Left ventricle myocardium inferior (tissue), 1 donor: ENCODE measurements around the gene TMEM125. TPM values are rescaled to one million over a fixed set of nuclear protein-coding genes. Genes with fewer than 3 reads are reported as not detected.
A peak's percentile ranks its signal among the peaks of the same experiment; 100 is the strongest.

ENCODE experiments used
- DNase-seq: peaks from one replicate; pipeline ENCODE4 v3.0.0-alpha.2; 2020
- H3K27ac ChIP-seq: fragments of 200-600 bp; replicated peaks from 2 replicates; pipeline ENCODE4 v1.8.0; 2021
- H3K27me3 ChIP-seq: fragments of 200-600 bp; 2 replicates; pipeline ENCODE4 v1.8.0; 2021; ENCODE audit warnings: low read depth
- H3K36me3 ChIP-seq: fragments of 200-600 bp; 2 replicates; pipeline ENCODE4 v1.8.0; 2021
- H3K4me1 ChIP-seq: fragments of 200-600 bp; 2 replicates; pipeline ENCODE4 v1.8.0; 2021
- H3K4me3 ChIP-seq: fragments of 200-600 bp; 2 replicates; pipeline ENCODE4 v1.8.0; 2021; ENCODE audit warnings: mild to moderate bottlenecking, moderate library complexity
- H3K9me3 ChIP-seq: fragments of 200-600 bp; replicated peaks from 2 replicates; pipeline ENCODE4 v1.8.0; 2021
- intact Hi-C: fragments of 100-400 bp; cut with micrococcal nuclease; formaldehyde crosslinking; loops from one replicate; pipeline ENCODE4 v1.11.0; 2022
- total RNA-seq: library from RNA; stranded (reverse); fragmentation: NEBNext Ultra II Directional; extraction: Animal tissue kit (Norgen Biotek cat#: 25700); gene quantifications from one replicate; pipeline ENCODE4 v1.2.1, GENCODE V29; 2021
- TF ChIP-seq, protein P1 (sequence below): fragments of 200-600 bp; IDR thresholded peaks from 2 replicates; pipeline ENCODE4 v1.8.0; 2021; ENCODE audit warnings: antibody characterized with exemption, mild to moderate bottlenecking, borderline replicate concordance
- donor health status: DM: no; HTN: yes; CAD: no; lungs with severe emphysema.

TMEM125 gene
- total RNA-seq, 1 donor from 2014 or later = not detected

- H3K9me3 ChIP-seq = no peaks in the 10 kb centered on the region
- peak; percentile 74 for DNase-seq
- H3K27me3 ChIP-seq = no peaks in the 10 kb centered on the region
- no peaks in the 10 kb centered on the region for H3K36me3 ChIP-seq
- H3K27ac ChIP-seq = peak overlapping the region; percentile 64
- H3K4me1 ChIP-seq = peaks cover 65% of the 10 kb centered on the region
- TF ChIP-seq, protein P1, sequence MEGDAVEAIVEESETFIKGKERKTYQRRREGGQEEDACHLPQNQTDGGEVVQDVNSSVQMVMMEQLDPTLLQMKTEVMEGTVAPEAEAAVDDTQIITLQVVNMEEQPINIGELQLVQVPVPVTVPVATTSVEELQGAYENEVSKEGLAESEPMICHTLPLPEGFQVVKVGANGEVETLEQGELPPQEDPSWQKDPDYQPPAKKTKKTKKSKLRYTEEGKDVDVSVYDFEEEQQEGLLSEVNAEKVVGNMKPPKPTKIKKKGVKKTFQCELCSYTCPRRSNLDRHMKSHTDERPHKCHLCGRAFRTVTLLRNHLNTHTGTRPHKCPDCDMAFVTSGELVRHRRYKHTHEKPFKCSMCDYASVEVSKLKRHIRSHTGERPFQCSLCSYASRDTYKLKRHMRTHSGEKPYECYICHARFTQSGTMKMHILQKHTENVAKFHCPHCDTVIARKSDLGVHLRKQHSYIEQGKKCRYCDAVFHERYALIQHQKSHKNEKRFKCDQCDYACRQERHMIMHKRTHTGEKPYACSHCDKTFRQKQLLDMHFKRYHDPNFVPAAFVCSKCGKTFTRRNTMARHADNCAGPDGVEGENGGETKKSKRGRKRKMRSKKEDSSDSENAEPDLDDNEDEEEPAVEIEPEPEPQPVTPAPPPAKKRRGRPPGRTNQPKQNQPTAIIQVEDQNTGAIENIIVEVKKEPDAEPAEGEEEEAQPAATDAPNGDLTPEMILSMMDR = no peak
- intact Hi-C loops = no loop called here
- H3K4me3 ChIP-seq = no peak overlapping the region
Measured at GRCh38 chr1:43238991-43239469, 30.8 kb upstream of the TMEM125 start.

DNA sequence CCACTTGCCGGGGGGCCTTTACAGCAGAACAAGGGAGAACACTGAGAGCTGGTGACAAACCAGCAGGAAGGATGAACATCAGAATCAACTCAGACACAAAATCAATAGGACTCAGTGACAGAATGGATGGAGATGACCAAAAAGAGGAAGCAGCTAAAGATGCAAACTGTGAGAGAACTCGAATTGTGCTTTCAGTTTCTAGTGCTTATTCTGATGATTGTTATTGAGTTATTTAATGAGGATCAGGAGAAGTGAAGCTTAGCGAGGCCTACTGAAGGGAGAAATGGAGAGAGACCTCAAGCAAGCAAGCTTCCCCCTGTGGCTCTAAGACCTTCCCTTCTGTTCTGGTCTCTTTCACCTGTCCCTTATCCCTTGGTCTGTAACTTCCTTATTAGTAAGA, 30.3 kb upstream of the TMEM125 start:
- intact Hi-C loops = no loop called here
- Histone ChIP-seq H3K36me3 (no peaks in the 10 kb centered on the region), H3K4me1 (peaks cover 60% of the 10 kb centered on the region), H3K4me3 (no peak overlapping the region), H3K27me3 (no peaks in the 10 kb centered on the region), H3K27ac (no peak overlapping the region), H3K9me3 (no peaks in the 10 kb centered on the region)
- DNase-seq = no peak
- TF ChIP-seq, protein P1 = no peak

DNA sequence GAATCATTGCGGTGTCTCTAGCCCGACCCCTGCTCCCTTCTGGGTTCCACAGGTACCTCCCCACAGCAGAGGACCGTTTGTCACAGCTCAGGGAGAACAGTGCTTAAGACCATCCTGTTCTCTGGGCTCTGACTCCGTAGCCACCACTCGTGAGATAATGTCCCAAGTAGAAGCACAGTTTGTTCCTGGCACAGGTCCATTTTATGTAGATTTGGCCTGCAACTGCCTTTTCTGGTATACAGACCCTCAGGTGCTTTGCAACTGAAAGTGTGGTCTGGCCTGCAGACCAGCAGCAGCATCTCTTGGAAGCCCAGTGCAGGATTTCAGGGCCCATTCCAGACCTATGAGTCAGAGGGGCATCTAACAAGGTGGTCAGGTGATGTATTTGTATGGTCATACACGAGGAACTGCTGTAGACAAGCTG, 28.4 kb upstream of the TMEM125 start:
- Histone ChIP-seq H3K4me3 (no peak overlapping the region), H3K9me3 (no peaks in the 10 kb centered on the region), H3K27ac (peak overlapping the region; percentile 63), H3K27me3 (no peaks in the 10 kb centered on the region), H3K36me3 (no peaks in the 10 kb centered on the region), H3K4me1 (peaks cover 43% of the 10 kb centered on the region)
- intact Hi-C loops = no loop called here
- TF ChIP-seq, protein P1 = no peak
- no peak for DNase-seq

- no peaks in the 10 kb centered on the region for H3K9me3 ChIP-seq
- H3K4me1 ChIP-seq = peaks cover 35% of the 10 kb centered on the region
- no peaks in the 10 kb centered on the region for H3K27me3 ChIP-seq
- H3K27ac ChIP-seq = no peak overlapping the region
- TF ChIP-seq, protein P1 = no peak
- DNase-seq = no peak
- intact Hi-C loops = no loop called here
- H3K36me3 ChIP-seq = no peaks in the 10 kb centered on the region
- H3K4me3 ChIP-seq = no peak overlapping the region
Measured at GRCh38 chr1:43243299-43243698, 26.5 kb upstream of the TMEM125 start.

GRCh38 chr1:43246466-43247213, 23.1 kb upstream of the TMEM125 start:
- Histone ChIP-seq H3K4me3 (no peak overlapping the region), H3K36me3 (no peaks in the 10 kb centered on the region), H3K4me1 (peaks cover 1% of the 10 kb centered on the region), H3K27ac (no peak overlapping the region), H3K27me3 (no peaks in the 10 kb centered on the region), H3K9me3 (no peaks in the 10 kb centered on the region)
- intact Hi-C loops = no loop called here
- DNase-seq = no peak
- TF ChIP-seq, protein P1 = no peak
